Stimulated activated CD4-positive, alpha-beta T cell treated with anti-CD3 and anti-CD28 coated beads, Interleukin-1b, Interleukin-23, amount 100 ng/mL, for 48 hours (primary cell): ENCODE data around the gene FOXN3.

Experiments
- DNase-seq: peaks from one replicate; pipeline ENCODE4 v3.0.0-alpha.2; 2020

Gene FOXN3

GRCh38 chr14:89244720-89245119 is 172.3 kb downstream of the FOXN3 start:
- no peak for DNase-seq

- no peak for DNase-seq
These were observed 173.3 kb downstream of the FOXN3 start for GRCh38 chr14:89243741-89244140.

GRCh38 chr14:89243286-89243685 is 173.7 kb downstream of the FOXN3 start:
- no peak for DNase-seq

- no peak for DNase-seq
These were observed 174.3 kb downstream of the FOXN3 start for GRCh38 chr14:89242652-89243279.

- no peak for DNase-seq
These were observed 174.9 kb downstream of the FOXN3 start for GRCh38 chr14:89241934-89242651.

GRCh38 chr14:89241257-89241656 is 175.8 kb downstream of the FOXN3 start:
- no peak for DNase-seq

GRCh38 chr14:89240414-89240813 is 176.6 kb downstream of the FOXN3 start:
- DNase-seq, result no peak

GRCh38 chr14:89239023-89239422 is 178.0 kb downstream of the FOXN3 start:
- no peak for DNase-seq

GRCh38 chr14:89237921-89238529 is 179.0 kb downstream of the FOXN3 start:
- no peak for DNase-seq

GRCh38 chr14:89236851-89237250 is 180.2 kb downstream of the FOXN3 start:
- DNase-seq, result no peak

- DNase-seq, result no peak
These were observed 183.8 kb downstream of the FOXN3 start for GRCh38 chr14:89233184-89233583.

GRCh38 chr14:89232265-89233070 is 184.6 kb downstream of the FOXN3 start:
- no peak for DNase-seq

GRCh38 chr14:89231426-89232113 is 185.5 kb downstream of the FOXN3 start:
- DNase-seq, result no peak

- DNase-seq, result no peak
These were observed 188.0 kb downstream of the FOXN3 start for GRCh38 chr14:89228921-89229639.

- no peak for DNase-seq
These were observed 189.6 kb downstream of the FOXN3 start for GRCh38 chr14:89227496-89227836.

- DNase-seq, result no peak
These were observed 190.1 kb downstream of the FOXN3 start for GRCh38 chr14:89226801-89227495.

- DNase-seq, result no peak
These were observed 191.4 kb downstream of the FOXN3 start for GRCh38 chr14:89225607-89226006.

- no peak for DNase-seq
These were observed 195.8 kb downstream of the FOXN3 start for GRCh38 chr14:89221109-89221810.

GRCh38 chr14:89219051-89219450 is 198.0 kb downstream of the FOXN3 start:
- no peak for DNase-seq

- no peak for DNase-seq
These were observed 199.1 kb downstream of the FOXN3 start for GRCh38 chr14:89217891-89218290.

- no peak for DNase-seq
These were observed 201.5 kb downstream of the FOXN3 start for GRCh38 chr14:89215531-89215930.
